ENCODE measurements around the gene XIRP2.
"Not testable (repeated sequence)": the region's sequence is repeated elsewhere in the genome, so short reads cannot be mapped to it uniquely, and the experiment has no call there.

Gene XIRP2

DNA sequence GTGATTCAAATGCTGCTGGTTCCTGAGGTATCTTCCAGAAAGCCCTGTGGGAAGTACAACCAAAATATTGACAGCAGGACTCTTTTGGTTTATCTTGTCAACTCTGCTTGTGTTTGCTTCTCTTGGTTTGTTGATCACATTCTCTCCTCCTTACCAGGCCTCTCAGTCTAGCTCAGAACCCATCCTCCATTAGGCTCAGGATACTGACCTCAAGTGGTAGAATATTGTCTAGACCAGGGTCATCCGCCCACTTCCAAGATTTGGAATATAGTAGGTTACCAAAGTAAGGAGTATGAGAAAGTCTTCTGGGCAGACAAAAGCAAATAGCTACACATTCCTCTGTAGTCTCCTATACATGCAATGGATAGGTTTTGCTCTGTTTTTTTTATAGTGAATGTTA, 56.6 kb downstream of the XIRP2 start:
- no peak for DNase-seq (ENCODE audit: low read depth)

- DNase-seq (ENCODE audit: low read depth) = no peak
Observed at GRCh38 chr2:166957686-166958085, 69.4 kb downstream of the XIRP2 start.

GRCh38 chr2:166958986-166959481, 70.8 kb downstream of the XIRP2 start:
- no peak for DNase-seq (ENCODE audit: low read depth)

DNA sequence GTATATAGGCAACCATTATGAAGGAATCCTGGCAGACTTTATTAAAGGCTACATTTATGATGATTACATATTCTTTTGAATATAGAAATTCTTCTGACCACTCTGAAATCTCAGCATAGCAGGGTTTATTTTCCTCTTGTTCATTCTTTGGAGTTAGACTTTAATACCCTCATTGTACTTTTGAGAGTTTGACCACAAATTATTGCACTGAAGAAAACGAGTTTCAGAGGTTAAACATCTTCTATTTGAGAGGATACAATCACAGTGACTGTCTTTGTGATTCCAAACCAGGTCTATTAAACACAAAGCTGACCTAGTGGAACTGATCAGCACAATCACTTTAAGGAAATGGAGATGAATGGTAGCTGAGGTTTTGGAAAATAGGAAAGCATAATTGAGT, 71.3 kb downstream of the XIRP2 start:
- no peak for DNase-seq (ENCODE audit: low read depth)

DNA sequence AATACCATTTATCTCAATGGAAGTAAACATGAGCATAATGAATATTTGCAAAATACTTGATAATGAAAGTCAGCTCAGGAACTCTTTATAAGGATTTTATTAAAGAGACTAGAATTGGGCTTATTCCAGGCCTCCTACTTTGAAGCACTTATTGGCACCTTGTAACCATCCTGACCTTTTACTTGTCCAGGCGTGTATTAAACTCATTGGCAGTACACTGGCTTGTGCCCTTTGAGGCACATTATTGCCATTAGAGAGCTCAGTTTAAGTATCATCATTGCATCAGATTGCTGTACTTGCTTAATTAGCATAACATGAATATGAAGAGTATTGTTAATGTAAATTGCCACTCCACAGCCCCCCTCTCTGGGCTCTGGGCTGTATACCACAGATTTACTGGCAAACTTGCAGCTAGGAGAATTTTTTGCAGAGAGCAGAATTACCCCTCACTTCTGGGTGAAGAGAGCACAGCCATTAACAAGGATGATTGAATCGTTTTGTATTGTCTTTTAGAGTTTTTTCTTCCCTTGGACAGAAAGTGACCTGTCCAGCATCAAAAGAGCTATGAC, 72.5 kb downstream of the XIRP2 start:
- DNase-seq (ENCODE audit: low read depth) = no peak

DNA sequence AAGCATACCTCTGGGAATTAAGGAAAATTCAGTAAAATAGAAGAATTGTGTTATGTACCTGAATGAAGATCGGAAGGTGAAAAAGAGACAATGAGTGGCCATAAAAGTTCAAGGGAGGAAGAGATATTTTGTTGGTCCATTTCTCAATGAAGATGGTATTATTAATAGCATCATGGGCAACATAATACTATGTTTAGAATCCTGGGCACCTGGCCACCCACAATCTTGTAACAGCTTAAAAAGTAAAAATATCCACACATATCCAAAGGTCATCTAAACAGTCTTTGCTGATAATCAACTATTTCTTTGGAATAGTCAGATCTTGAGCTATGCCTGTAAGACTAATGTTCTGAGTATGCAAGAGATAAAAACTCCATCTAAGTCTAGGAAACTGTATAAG, 73.7 kb downstream of the XIRP2 start:
- DNase-seq (ENCODE audit: low read depth) = no peak

- no peak for DNase-seq (ENCODE audit: low read depth)
Observed at GRCh38 chr2:166969486-166969885, 81.2 kb downstream of the XIRP2 start.

- DNase-seq (ENCODE audit: low read depth) = no peak
Observed at GRCh38 chr2:166972002-166972401, 83.7 kb downstream of the XIRP2 start.

GRCh38 chr2:166972418-166972817, 84.1 kb downstream of the XIRP2 start:
- no peak for DNase-seq (ENCODE audit: low read depth)

DNA sequence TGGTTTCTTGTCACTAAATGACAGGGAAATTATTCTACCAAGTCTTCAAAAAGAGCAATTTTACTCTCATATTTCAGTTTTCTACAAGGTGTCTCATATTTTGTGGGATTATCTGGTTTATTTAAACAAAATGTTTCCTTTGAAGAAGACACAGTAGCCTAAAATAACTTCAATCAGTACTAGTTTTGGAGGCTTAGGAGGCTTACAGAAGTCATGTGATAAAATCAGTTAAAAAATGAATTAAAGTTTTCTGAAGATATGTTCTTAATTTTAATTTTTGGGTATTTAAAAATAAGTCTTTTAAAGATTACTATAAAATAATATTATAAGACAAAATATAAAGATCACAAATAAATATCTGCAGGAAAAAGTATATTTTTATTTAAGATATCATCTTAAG, 95.9 kb downstream of the XIRP2 start:
- DNase-seq (ENCODE audit: low read depth) = no peak

DNA sequence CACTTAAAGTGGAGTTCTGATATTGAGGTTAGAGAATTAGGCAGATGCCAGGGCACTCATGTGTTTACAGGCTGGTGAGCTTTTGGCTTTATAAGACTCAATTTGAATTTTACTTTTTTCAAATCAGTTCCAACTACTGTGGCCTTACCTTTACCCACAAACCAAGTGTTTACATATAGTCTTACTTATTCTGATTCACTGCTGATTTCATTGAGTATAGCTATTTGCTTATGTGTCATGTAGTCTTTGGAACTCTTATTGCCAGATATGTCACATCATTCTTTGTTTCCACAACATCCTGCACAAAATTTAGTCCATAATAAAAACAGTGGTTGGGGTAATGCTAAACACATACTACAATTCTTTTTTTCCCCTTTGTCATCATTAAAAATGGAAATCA, 96.5 kb downstream of the XIRP2 start:
- no peak for DNase-seq (ENCODE audit: low read depth)

GRCh38 chr2:166994588-166995336, 106.5 kb downstream of the XIRP2 start:
- DNase-seq (ENCODE audit: low read depth) = no peak

- DNase-seq (ENCODE audit: low read depth) = no peak
Observed at GRCh38 chr2:166996465-166996864, 108.2 kb downstream of the XIRP2 start.

GRCh38 chr2:167001165-167001564, 112.9 kb downstream of the XIRP2 start:
- DNase-seq (ENCODE audit: low read depth) = no peak

DNA sequence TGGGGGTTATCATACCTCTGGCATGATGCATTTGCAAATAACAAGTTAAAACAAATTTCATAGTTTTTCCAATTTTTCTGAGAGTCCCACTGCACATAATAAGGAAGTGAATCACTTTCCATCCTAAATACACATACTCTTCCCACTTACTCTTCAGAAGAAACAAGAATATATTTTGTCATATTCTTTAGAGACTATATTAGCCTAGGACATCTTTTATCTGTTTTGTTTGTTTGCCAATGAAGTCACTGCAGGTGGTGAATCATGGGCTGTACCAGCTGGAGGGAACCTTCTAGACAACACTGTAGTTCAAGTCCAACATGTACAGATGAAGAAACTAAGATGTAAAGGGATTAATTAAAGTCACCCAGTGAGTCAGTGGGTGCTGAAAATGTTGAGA, 116.8 kb downstream of the XIRP2 start:
- no peak for DNase-seq (ENCODE audit: low read depth)

DNA sequence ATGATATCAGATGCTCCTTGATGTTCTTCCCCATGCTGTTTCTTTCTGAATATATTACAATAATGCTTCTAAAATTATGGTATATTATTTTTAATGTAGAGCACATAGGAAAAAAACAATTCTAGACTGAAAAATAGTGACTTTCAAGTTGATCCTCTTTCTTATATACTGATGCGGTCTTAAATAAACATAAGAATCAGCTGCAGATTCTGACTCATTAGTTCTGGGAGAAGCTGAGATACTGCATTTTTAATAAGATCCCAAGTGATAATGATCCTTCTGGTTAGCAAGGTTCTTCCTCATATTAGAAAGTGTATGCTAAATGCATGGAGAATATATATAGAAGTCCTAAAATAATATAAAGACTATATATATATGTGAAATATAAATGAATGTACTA, 124.9 kb downstream of the XIRP2 start:
- DNase-seq (ENCODE audit: low read depth) = no peak

GRCh38 chr2:167015806-167016205, 127.5 kb downstream of the XIRP2 start:
- DNase-seq (ENCODE audit: low read depth) = no peak

- no peak for DNase-seq (ENCODE audit: low read depth)
Observed at GRCh38 chr2:167017021-167017420, 128.7 kb downstream of the XIRP2 start.

DNA sequence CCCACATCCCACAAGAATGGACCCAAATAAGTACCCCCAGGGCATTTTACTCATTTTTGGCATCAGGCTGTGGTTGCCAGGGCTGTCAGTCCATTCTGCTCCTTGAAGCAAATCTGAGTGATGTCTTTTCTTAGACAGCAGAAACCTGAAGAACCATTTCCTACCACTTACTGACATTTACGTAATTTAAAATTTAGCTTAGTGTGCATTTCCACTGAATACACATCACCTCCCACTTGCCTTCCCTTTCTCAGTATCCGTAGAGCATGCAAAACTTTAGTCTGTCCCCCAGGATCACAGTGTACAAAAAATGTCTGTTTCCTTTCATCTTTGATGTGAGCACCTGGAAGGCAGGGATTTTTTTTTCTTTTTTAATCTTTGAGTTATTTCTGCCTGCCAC, 130.3 kb downstream of the XIRP2 start:
- DNase-seq (ENCODE audit: low read depth) = no peak

GRCh38 chr2:167028503-167028902, 140.2 kb downstream of the XIRP2 start:
- DNase-seq (ENCODE audit: low read depth) = no peak

DNA sequence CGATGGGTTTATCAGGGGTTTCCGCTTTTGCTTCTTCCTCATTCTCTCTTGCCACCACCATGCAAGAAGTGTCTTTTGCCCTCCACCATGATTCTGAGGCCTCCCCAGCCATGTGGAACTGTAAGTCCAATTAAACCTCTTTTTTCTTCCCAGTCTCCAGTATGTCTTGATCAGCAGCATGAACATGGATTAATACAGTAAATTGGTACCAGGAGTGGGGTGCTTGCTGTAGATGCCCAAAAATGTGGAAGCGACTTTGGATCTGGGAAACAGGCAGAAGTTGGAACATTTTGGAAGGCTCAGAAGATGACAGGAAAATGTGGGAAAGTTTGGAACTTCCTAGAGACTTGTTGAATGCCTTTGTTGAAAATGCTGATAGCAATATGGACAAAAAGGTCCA, 146.7 kb downstream of the XIRP2 start:
- not testable (repeated sequence) for DNase-seq (ENCODE audit: low read depth)

GRCh38 chr2:167048829-167049228, 160.5 kb downstream of the XIRP2 start:
- no peak for DNase-seq (ENCODE audit: low read depth)

GRCh38 chr2:167049659-167050058, 161.4 kb downstream of the XIRP2 start:
- DNase-seq (ENCODE audit: low read depth) = no peak

- DNase-seq (ENCODE audit: low read depth) = no peak
Observed at GRCh38 chr2:167052825-167053224, 164.5 kb downstream of the XIRP2 start.
